IPS-NIHi7 (cell line): ENCODE measurements around the gene SOX8.
"Not testable (repeated sequence)": the region's sequence is repeated elsewhere in the genome, so short reads cannot be mapped to it uniquely, and the experiment has no call there.

Experiments
- DNase-seq: peaks from one replicate; pipeline ENCODE4 v3.0.0; 2012; ENCODE audit warnings: mixed read lengths; ENCODE audit errors: extremely low spot score

Gene SOX8

GRCh38 chr16:981695-982144 lies at the start of gene SOX8:
Gene SOX8, plus strand, starts transcription at chr16:981770. Its CDS starts 153 bp downstream, at chr16:981923.
- DNase-seq: no peak

GRCh38 chr16:932831-933330 lies 48.7 kb upstream of the SOX8 start:
- DNase-seq: no peak

- no peak for DNase-seq
Measured at GRCh38 chr16:933581-933980, 48.0 kb upstream of the SOX8 start.

GRCh38 chr16:934178-934577 lies 47.4 kb upstream of the SOX8 start:
- DNase-seq: no peak

GRCh38 chr16:935684-936083 lies 45.9 kb upstream of the SOX8 start:
- DNase-seq: no peak

GRCh38 chr16:937311-937710 lies 44.3 kb upstream of the SOX8 start:
- DNase-seq: no peak

GRCh38 chr16:937723-938122 lies 43.8 kb upstream of the SOX8 start:
- no peak for DNase-seq

- no peak for DNase-seq
Measured at GRCh38 chr16:938136-938535, 43.4 kb upstream of the SOX8 start.

GRCh38 chr16:938752-939151 lies 42.8 kb upstream of the SOX8 start:
- DNase-seq: no peak

- no peak for DNase-seq
Measured at GRCh38 chr16:939311-939710, 42.3 kb upstream of the SOX8 start.

GRCh38 chr16:939941-940340 lies 41.6 kb upstream of the SOX8 start:
- no peak for DNase-seq

GRCh38 chr16:942436-943060 lies 39.0 kb upstream of the SOX8 start:
- no peak for DNase-seq

GRCh38 chr16:943971-944370 lies 37.6 kb upstream of the SOX8 start:
- no peak for DNase-seq

- no peak for DNase-seq
Measured at GRCh38 chr16:945271-946047, 36.1 kb upstream of the SOX8 start.

- DNase-seq: no peak
Measured at GRCh38 chr16:946048-946395, 35.5 kb upstream of the SOX8 start.

- no peak for DNase-seq
Measured at GRCh38 chr16:947255-947921, 34.2 kb upstream of the SOX8 start.

- not testable (repeated sequence) for DNase-seq
Measured at GRCh38 chr16:947922-948303, 33.7 kb upstream of the SOX8 start.

GRCh38 chr16:948767-949166 lies 32.8 kb upstream of the SOX8 start:
- DNase-seq: not testable (repeated sequence)

GRCh38 chr16:950733-951573 lies 30.6 kb upstream of the SOX8 start:
- not testable (repeated sequence) for DNase-seq

GRCh38 chr16:951660-952301 lies 29.8 kb upstream of the SOX8 start:
- DNase-seq: no peak

- DNase-seq: no peak
Measured at GRCh38 chr16:952321-952720, 29.2 kb upstream of the SOX8 start.
